ENCODE data around the gene TRPM3.

Gene TRPM3

GRCh38 chr9:70569791-70570190 is 551.6 kb downstream of the TRPM3 start:
- no peak for DNase-seq

GRCh38 chr9:70569070-70569772 is 552.2 kb downstream of the TRPM3 start:
- no peak for DNase-seq

GRCh38 chr9:70567511-70567910 is 553.9 kb downstream of the TRPM3 start:
- DNase-seq = no peak

GRCh38 chr9:70566751-70567150 is 554.7 kb downstream of the TRPM3 start:
- no peak for DNase-seq

GRCh38 chr9:70566066-70566465 is 555.4 kb downstream of the TRPM3 start:
- no peak for DNase-seq

GRCh38 chr9:70564468-70565335 is 556.7 kb downstream of the TRPM3 start:
- peak; percentile 35 for DNase-seq

GRCh38 chr9:70563431-70564204 is 557.8 kb downstream of the TRPM3 start:
- no peak for DNase-seq

- DNase-seq = no peak
These were observed 558.4 kb downstream of the TRPM3 start for GRCh38 chr9:70563010-70563409.

- no peak for DNase-seq
These were observed 559.5 kb downstream of the TRPM3 start for GRCh38 chr9:70561786-70562395.

- no peak for DNase-seq
These were observed 560.3 kb downstream of the TRPM3 start for GRCh38 chr9:70561111-70561510.

- no peak for DNase-seq
These were observed 562.3 kb downstream of the TRPM3 start for GRCh38 chr9:70559102-70559501.

GRCh38 chr9:70557661-70558369 is 563.6 kb downstream of the TRPM3 start:
- no peak for DNase-seq

- DNase-seq = no peak
These were observed 564.6 kb downstream of the TRPM3 start for GRCh38 chr9:70556771-70557170.

GRCh38 chr9:70554881-70555280 is 566.5 kb downstream of the TRPM3 start:
- DNase-seq = no peak

GRCh38 chr9:70553707-70554673 is 567.4 kb downstream of the TRPM3 start:
- DNase-seq = no peak

GRCh38 chr9:70552561-70552960 is 568.9 kb downstream of the TRPM3 start:
- no peak for DNase-seq

- DNase-seq = no peak
These were observed 569.6 kb downstream of the TRPM3 start for GRCh38 chr9:70551801-70552200.

- DNase-seq = no peak
These were observed 570.0 kb downstream of the TRPM3 start for GRCh38 chr9:70551396-70551795.

GRCh38 chr9:70549926-70550325 is 571.5 kb downstream of the TRPM3 start:
- DNase-seq = no peak

- DNase-seq = no peak
These were observed 579.0 kb downstream of the TRPM3 start for GRCh38 chr9:70542311-70542931.

- no peak for DNase-seq
These were observed 581.4 kb downstream of the TRPM3 start for GRCh38 chr9:70540016-70540415.

Data from NCI-H1048 (cell line).